ENCODE results near the gene OR4D11. TPM values are rescaled to one million over a fixed set of nuclear protein-coding genes. Genes with fewer than 3 reads are reported as not detected.
"Not testable (repeated sequence)": the region's sequence is repeated elsewhere in the genome, so short reads cannot be mapped to it uniquely, and the experiment has no call there.

OR4D11 gene
- total RNA-seq, 1 donor from 2014 or later = not detected

DNA sequence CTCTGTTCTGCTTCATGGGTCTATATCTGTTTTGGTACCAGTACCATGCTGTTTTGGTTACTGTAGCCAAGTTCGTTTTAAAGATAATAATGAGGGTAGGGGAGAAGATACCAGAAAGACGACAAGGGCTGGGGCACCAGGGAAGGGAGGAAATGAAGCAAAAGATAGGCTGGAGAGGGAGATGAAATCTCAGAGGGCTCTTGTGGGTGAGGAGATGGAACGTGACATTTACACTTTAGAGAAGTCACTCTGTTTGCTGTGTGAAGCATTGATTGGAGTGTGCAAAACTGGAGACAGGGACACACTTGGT is 41.4 kb downstream of the OR4D11 start:
- TF ChIP-seq EZH2 (IDR thresholded peaks at IDR 0.05; ENCODE audit: insufficient read depth, low read length) = no peak
- TF ChIP-seq, protein P1, sequence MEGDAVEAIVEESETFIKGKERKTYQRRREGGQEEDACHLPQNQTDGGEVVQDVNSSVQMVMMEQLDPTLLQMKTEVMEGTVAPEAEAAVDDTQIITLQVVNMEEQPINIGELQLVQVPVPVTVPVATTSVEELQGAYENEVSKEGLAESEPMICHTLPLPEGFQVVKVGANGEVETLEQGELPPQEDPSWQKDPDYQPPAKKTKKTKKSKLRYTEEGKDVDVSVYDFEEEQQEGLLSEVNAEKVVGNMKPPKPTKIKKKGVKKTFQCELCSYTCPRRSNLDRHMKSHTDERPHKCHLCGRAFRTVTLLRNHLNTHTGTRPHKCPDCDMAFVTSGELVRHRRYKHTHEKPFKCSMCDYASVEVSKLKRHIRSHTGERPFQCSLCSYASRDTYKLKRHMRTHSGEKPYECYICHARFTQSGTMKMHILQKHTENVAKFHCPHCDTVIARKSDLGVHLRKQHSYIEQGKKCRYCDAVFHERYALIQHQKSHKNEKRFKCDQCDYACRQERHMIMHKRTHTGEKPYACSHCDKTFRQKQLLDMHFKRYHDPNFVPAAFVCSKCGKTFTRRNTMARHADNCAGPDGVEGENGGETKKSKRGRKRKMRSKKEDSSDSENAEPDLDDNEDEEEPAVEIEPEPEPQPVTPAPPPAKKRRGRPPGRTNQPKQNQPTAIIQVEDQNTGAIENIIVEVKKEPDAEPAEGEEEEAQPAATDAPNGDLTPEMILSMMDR (IDR thresholded peaks at IDR 0.05; ENCODE audit: insufficient read depth, low read depth, low read length) = no peak
- Histone ChIP-seq H4K20me1 (ENCODE audit: insufficient read depth, low read length) (no peaks in the 10 kb centered on the region), H3K36me3 (ENCODE audit: insufficient read depth, low read length) (no peaks in the 10 kb centered on the region), H3K27me3 (ENCODE audit: insufficient read depth, low read length) (no peaks in the 10 kb centered on the region), H3K4me2 (ENCODE audit: low read length) (peak overlapping the region; percentile 59), H2AFZ (ENCODE audit: low read depth, low read length) (peak overlapping the region; percentile 70), H3K9me3 (ENCODE audit: insufficient read depth, low read depth, low read length) (no peaks in the 10 kb centered on the region), H3K4me3 (ENCODE audit: insufficient read depth, low read depth, low read length) (no peak overlapping the region), H3K79me2 (ENCODE audit: insufficient read depth, low read length) (no peaks in the 10 kb centered on the region), H3K4me1 (ENCODE audit: insufficient read depth, low read length) (peaks cover 19% of the 10 kb centered on the region), H3K9ac (ENCODE audit: low read length) (peak overlapping the region; percentile 57), H3K27ac (ENCODE audit: low read depth, low read length) (peak overlapping the region; percentile 87)
- FAIRE-seq = no peak
- Mint-ChIP-seq H3K36me3 (ENCODE audit: low read depth, unreplicated experiment) (no peaks in the 10 kb centered on the region), H3K27me3 (ENCODE audit: low read depth, unreplicated experiment) (no peaks in the 10 kb centered on the region), H3K4me3 (ENCODE audit: unreplicated experiment) (no peak overlapping the region), H3K9me3 (ENCODE audit: unreplicated experiment) (peaks cover 2% of the 10 kb centered on the region), H3K4me1 (ENCODE audit: low read depth, unreplicated experiment) (no peaks in the 10 kb centered on the region), H3K27ac (ENCODE audit: unreplicated experiment) (peak overlapping the region; percentile 1)
- DNase-seq (ENCODE audit: low read depth) = no peak

DNA sequence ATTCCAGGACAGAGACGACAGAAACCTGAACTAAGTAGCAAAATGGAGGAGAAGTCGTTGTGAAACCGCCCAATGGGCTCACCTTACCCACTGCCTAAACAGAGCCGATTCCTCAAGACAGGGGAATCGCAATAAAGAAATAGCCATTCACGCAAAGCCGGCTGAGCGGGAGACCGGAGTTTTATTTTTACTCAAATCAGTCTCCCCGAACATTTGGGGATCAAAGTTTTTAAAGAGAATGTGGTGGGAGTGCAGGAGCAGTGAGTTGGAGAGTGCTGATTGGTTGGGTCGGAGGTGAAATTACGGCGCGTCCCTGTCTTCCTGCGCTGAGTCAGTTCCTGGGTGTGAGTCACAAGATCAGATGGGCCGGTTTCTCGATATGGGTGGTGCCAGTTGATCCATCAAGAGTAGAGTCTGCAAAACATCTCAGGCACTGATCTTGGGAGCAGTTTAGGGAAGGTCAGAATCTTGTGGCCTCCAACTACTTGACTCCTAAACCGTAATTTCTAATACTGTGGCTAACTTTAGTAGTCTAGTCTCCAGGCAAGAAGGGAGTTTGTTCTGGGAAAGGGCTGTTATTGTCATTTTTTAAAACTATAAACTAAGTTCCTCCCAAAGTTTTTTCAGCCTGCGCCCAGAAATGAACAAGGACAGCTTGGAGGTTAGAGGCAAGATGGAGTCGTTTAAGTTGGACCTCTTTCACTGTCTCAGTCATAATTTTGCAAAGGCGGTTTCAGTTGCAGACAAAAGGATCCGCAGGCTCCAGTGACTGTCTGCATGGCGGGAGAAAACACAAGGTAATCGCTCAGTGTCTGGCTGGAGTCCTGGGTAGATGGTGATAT is 42.0 kb downstream of the OR4D11 start:
- H3K27ac ChIP-seq (ENCODE audit: low read depth, low read length) = peak overlapping the region; percentile 87
- peak; percentile 81 for DNase-seq (ENCODE audit: low read depth)
- no peaks in the 10 kb centered on the region for H4K20me1 ChIP-seq (ENCODE audit: insufficient read depth, low read length)
- peak overlapping the region; percentile 70 for H2AFZ ChIP-seq (ENCODE audit: low read depth, low read length)
- no peaks in the 10 kb centered on the region for H3K36me3 Mint-ChIP-seq (ENCODE audit: low read depth, unreplicated experiment)
- FAIRE-seq = peak; percentile 70
- H3K4me3 Mint-ChIP-seq (ENCODE audit: unreplicated experiment) = no peak overlapping the region
- no peak overlapping the region for H3K4me3 ChIP-seq (ENCODE audit: insufficient read depth, low read depth, low read length)
- H3K4me2 ChIP-seq (ENCODE audit: low read length) = peak overlapping the region; percentile 59
- H3K36me3 ChIP-seq (ENCODE audit: insufficient read depth, low read length) = no peaks in the 10 kb centered on the region
- TF ChIP-seq EZH2 (IDR thresholded peaks at IDR 0.05; ENCODE audit: insufficient read depth, low read length) = no peak
- TF ChIP-seq, protein P1 (IDR thresholded peaks at IDR 0.05; ENCODE audit: insufficient read depth, low read depth, low read length) = no peak
- no peaks in the 10 kb centered on the region for H3K79me2 ChIP-seq (ENCODE audit: insufficient read depth, low read length)
- no peak overlapping the region for H3K27ac Mint-ChIP-seq (ENCODE audit: unreplicated experiment)
- no peaks in the 10 kb centered on the region for H3K27me3 Mint-ChIP-seq (ENCODE audit: low read depth, unreplicated experiment)
- H3K27me3 ChIP-seq (ENCODE audit: insufficient read depth, low read length) = no peaks in the 10 kb centered on the region
- peaks cover 19% of the 10 kb centered on the region for H3K4me1 ChIP-seq (ENCODE audit: insufficient read depth, low read length)
- H3K9ac ChIP-seq (ENCODE audit: low read length) = peak overlapping the region; percentile 57
- no peaks in the 10 kb centered on the region for H3K9me3 ChIP-seq (ENCODE audit: insufficient read depth, low read depth, low read length)
- no peaks in the 10 kb centered on the region for H3K4me1 Mint-ChIP-seq (ENCODE audit: low read depth, unreplicated experiment)
- peaks cover 2% of the 10 kb centered on the region for H3K9me3 Mint-ChIP-seq (ENCODE audit: unreplicated experiment)

DNA sequence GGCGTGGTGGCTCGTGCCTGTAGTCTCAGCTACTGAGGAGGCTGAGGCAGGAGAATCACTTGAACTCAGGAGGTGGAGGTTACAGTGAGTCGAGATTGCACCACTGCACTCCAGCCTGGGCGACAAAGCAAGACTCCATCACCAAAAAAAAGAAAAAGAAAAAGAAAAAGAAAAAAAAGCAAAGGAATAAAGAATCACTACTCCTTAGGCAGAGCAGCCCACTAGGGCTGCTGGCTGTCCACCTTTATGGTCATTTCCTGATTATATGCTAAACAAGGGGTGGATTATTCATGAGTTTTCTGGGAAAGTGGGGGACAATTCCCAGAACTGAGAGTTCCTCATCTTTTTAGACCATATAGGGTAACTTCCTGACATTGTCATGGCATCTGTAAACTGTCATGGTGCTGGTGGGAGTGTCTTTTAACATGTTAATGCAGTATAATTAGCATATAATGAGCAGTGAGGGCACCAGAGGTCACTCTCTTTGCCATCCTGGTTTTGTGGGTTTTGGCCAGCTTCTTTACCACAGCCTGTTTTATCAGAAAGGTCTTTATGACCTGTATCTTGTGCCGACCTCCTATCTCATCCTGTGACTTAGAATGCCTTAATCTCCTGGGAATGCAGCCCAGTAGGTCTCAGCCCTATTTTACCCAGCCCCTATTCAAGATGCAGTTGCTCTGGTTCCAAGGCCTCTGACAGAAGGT is 44.4 kb downstream of the OR4D11 start:
- H3K9me3 ChIP-seq (ENCODE audit: insufficient read depth, low read depth, low read length); H3K27me3 Mint-ChIP-seq (ENCODE audit: low read depth, unreplicated experiment); FAIRE-seq; H3K36me3 ChIP-seq (ENCODE audit: insufficient read depth, low read length); H3K4me3 ChIP-seq (ENCODE audit: insufficient read depth, low read depth, low read length); H3K79me2 ChIP-seq (ENCODE audit: insufficient read depth, low read length); H3K4me3 Mint-ChIP-seq (ENCODE audit: unreplicated experiment); H3K27me3 ChIP-seq (ENCODE audit: insufficient read depth, low read length); H3K27ac Mint-ChIP-seq (ENCODE audit: unreplicated experiment); H2AFZ ChIP-seq (ENCODE audit: low read depth, low read length); H3K27ac ChIP-seq (ENCODE audit: low read depth, low read length); H3K4me2 ChIP-seq (ENCODE audit: low read length); H3K4me1 Mint-ChIP-seq (ENCODE audit: low read depth, unreplicated experiment); H3K9ac ChIP-seq (ENCODE audit: low read length); DNase-seq (ENCODE audit: low read depth); H4K20me1 ChIP-seq (ENCODE audit: insufficient read depth, low read length); H3K9me3 Mint-ChIP-seq (ENCODE audit: unreplicated experiment); H3K36me3 Mint-ChIP-seq (ENCODE audit: low read depth, unreplicated experiment): not testable (repeated sequence)
- H3K4me1 ChIP-seq (ENCODE audit: insufficient read depth, low read length) = peaks cover 19% of the 10 kb centered on the region
